Measurements from ENCODE around the gene TMC4.

- TF ChIP-seq CTCF (IDR thresholded peaks at IDR 0.05) (no peak), POLR2A (IDR thresholded peaks at IDR 0.05) (no peak)
These were observed at the start of gene TMC4 for GRCh38 chr19:54172471-54173358.

Measured in testis (tissue), 2 donors.